ENCODE results near the gene SLC25A4. TPM values are rescaled to one million over a fixed set of nuclear protein-coding genes. Genes with fewer than 3 reads are reported as not detected.

SLC25A4 gene
- polyA plus RNA-seq, 1 donor (not counting 4 experiments of a cell fraction or from before 2014, with no cell fraction given) = 13.2 TPM

DNA sequence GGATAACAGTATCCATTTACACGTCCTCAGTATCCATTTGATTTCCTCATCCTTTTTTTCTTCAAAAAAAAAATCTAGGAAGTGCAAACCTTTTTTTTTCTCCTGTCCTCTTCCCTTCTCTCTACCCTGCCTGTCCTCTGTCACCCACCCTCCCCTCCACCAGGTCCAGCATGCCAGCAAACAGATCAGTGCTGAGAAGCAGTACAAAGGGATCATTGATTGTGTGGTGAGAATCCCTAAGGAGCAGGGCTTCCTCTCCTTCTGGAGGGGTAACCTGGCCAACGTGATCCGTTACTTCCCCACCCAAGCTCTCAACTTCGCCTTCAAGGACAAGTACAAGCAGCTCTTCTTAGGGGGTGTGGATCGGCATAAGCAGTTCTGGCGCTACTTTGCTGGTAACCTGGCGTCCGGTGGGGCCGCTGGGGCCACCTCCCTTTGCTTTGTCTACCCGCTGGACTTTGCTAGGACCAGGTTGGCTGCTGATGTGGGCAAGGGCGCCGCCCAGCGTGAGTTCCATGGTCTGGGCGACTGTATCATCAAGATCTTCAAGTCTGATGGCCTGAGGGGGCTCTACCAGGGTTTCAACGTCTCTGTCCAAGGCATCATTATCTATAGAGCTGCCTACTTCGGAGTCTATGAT, 1.7 kb downstream of the SLC25A4 start:
- no peak for TF ChIP-seq EZH2 (IDR thresholded peaks at IDR 0.05; ENCODE audit: low read length)
- TF ChIP-seq, protein P1, sequence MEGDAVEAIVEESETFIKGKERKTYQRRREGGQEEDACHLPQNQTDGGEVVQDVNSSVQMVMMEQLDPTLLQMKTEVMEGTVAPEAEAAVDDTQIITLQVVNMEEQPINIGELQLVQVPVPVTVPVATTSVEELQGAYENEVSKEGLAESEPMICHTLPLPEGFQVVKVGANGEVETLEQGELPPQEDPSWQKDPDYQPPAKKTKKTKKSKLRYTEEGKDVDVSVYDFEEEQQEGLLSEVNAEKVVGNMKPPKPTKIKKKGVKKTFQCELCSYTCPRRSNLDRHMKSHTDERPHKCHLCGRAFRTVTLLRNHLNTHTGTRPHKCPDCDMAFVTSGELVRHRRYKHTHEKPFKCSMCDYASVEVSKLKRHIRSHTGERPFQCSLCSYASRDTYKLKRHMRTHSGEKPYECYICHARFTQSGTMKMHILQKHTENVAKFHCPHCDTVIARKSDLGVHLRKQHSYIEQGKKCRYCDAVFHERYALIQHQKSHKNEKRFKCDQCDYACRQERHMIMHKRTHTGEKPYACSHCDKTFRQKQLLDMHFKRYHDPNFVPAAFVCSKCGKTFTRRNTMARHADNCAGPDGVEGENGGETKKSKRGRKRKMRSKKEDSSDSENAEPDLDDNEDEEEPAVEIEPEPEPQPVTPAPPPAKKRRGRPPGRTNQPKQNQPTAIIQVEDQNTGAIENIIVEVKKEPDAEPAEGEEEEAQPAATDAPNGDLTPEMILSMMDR (optimal IDR thresholded peaks at IDR 0.05 in 1 of 3, IDR thresholded peaks at IDR 0.05 in 1 of 3, conservative IDR thresholded peaks at IDR 0.05 in 1 of 3; ENCODE audit: extremely low read depth in 1 of 3, insufficient read depth in 2 of 3, low read length in 3 of 3) = no peak
- Histone ChIP-seq H3K4me3 (ENCODE audit: control insufficient read depth in 2 of 3, extremely low read depth in 1 of 3, insufficient read depth in 2 of 3, low read depth in 1 of 3, low read length in 3 of 3) (no peak overlapping the region), H3K4me1 (ENCODE audit: control insufficient read depth, extremely low read depth, insufficient read depth, low read length) (peaks cover 6% of the 10 kb centered on the region), H3K9me1 (ENCODE audit: control insufficient read depth, extremely low read depth, insufficient read depth, low read length) (no peaks in the 10 kb centered on the region), H3K79me2 (ENCODE audit: control insufficient read depth, insufficient read depth, low read length) (no peaks in the 10 kb centered on the region), H3K27me3 (ENCODE audit: control insufficient read depth, extremely low read depth, insufficient read depth, low read length) (no peaks in the 10 kb centered on the region), H3K9me3 (ENCODE audit: control insufficient read depth, low read depth, low read length) (no peaks in the 10 kb centered on the region), H3K27ac (ENCODE audit: control insufficient read depth, insufficient read depth, low read length) (no peak overlapping the region), H3K9ac (ENCODE audit: control insufficient read depth, extremely low read depth, insufficient read depth, low read length) (no peak overlapping the region), H4K20me1 (ENCODE audit: control insufficient read depth, extremely low read depth, insufficient read depth, low read length) (no peaks in the 10 kb centered on the region), H3K36me3 (ENCODE audit: control insufficient read depth in 2 of 2, extremely low read depth in 1 of 2, insufficient read depth in 2 of 2, low read length in 2 of 2) (peaks cover 0 to 1% of the 10 kb centered on the region in 2 experiments), H2AFZ (ENCODE audit: control insufficient read depth, low read length) (no peak overlapping the region), H3K4me2 (ENCODE audit: control insufficient read depth, extremely low read depth, insufficient read depth, low read depth, low read length) (no peak overlapping the region)
- DNase-seq (ENCODE audit: low read depth, low spot score) (no peak), FAIRE-seq (no peak)
- dilution Hi-C loops (cut with MboI; ENCODE audit: extremely low pct_ligation_motif_present, low sequenced_read_pairs) = no loop called here

DNA sequence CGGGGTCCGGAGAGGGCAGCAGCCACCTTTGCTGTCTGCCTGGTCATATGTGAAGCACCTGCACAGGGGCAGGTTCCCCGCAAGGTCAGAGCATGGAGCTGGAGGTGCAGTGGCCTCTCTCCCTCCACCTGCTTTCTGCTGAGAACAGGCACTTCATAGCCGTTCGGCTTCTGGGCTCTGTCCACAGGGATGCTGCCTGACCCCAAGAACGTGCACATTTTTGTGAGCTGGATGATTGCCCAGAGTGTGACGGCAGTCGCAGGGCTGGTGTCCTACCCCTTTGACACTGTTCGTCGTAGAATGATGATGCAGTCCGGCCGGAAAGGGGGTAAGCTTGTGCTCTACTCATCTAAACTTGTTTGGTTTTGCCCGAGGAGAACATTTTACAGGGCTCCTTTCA, 2.5 kb downstream of the SLC25A4 start:
- dilution Hi-C loops (cut with MboI; ENCODE audit: extremely low pct_ligation_motif_present, low sequenced_read_pairs) = no loop called here
- Histone ChIP-seq H3K79me2 (ENCODE audit: control insufficient read depth, insufficient read depth, low read length) (no peaks in the 10 kb centered on the region), H2AFZ (ENCODE audit: control insufficient read depth, low read length) (no peak overlapping the region), H3K4me1 (ENCODE audit: control insufficient read depth, extremely low read depth, insufficient read depth, low read length) (peaks cover 6% of the 10 kb centered on the region), H3K4me2 (ENCODE audit: control insufficient read depth, extremely low read depth, insufficient read depth, low read depth, low read length) (no peak overlapping the region), H3K27me3 (ENCODE audit: control insufficient read depth, extremely low read depth, insufficient read depth, low read length) (no peaks in the 10 kb centered on the region), H3K9me3 (ENCODE audit: control insufficient read depth, low read depth, low read length) (no peaks in the 10 kb centered on the region), H3K27ac (ENCODE audit: control insufficient read depth, insufficient read depth, low read length) (no peak overlapping the region), H3K4me3 (ENCODE audit: control insufficient read depth in 2 of 3, extremely low read depth in 1 of 3, insufficient read depth in 2 of 3, low read depth in 1 of 3, low read length in 3 of 3) (no peak overlapping the region), H3K36me3 (ENCODE audit: control insufficient read depth in 2 of 2, extremely low read depth in 1 of 2, insufficient read depth in 2 of 2, low read length in 2 of 2) (peaks cover 0 to 3% of the 10 kb centered on the region in 2 experiments), H3K9ac (ENCODE audit: control insufficient read depth, extremely low read depth, insufficient read depth, low read length) (no peak overlapping the region), H3K9me1 (ENCODE audit: control insufficient read depth, extremely low read depth, insufficient read depth, low read length) (no peaks in the 10 kb centered on the region), H4K20me1 (ENCODE audit: control insufficient read depth, extremely low read depth, insufficient read depth, low read length) (no peaks in the 10 kb centered on the region)
- TF ChIP-seq, protein P1 (optimal IDR thresholded peaks at IDR 0.05 in 1 of 3, IDR thresholded peaks at IDR 0.05 in 1 of 3, conservative IDR thresholded peaks at IDR 0.05 in 1 of 3; ENCODE audit: extremely low read depth in 1 of 3, insufficient read depth in 2 of 3, low read length in 3 of 3) = no peak
- TF ChIP-seq EZH2 (IDR thresholded peaks at IDR 0.05; ENCODE audit: low read length) = no peak
- FAIRE-seq (no peak), DNase-seq (ENCODE audit: low read depth, low spot score) (no peak)

All from keratinocyte (primary cell).